H9 (cell line): ENCODE results near the gene TFIP11. TPM values are rescaled to one million over a fixed set of nuclear protein-coding genes. Genes with fewer than 3 reads are reported as not detected.

Source experiments
- DNase-seq: peaks from one replicate; pipeline ENCODE4 v3.0.0-alpha.2; 2017
- H2AFZ ChIP-seq: one replicate; pipeline ENCODE4 v1.6.1; 2013; ENCODE audit warnings: mild to moderate bottlenecking, low read length, control low read depth, moderate library complexity
- H2AK5ac ChIP-seq: 2 replicates; pipeline ENCODE4 v1.6.1; 2013; ENCODE audit warnings: low read length, control low read depth, mixed read lengths; ENCODE audit not compliant: insufficient read length
- H2BK120ac ChIP-seq: one replicate; pipeline ENCODE4 v1.6.1; 2013; ENCODE audit warnings: low read depth, mild to moderate bottlenecking, low read length, control low read depth, inconsistent platforms; ENCODE audit not compliant: poor library complexity, severe bottlenecking
- H2BK12ac ChIP-seq: 2 replicates; pipeline ENCODE4 v1.6.1; 2013; ENCODE audit warnings: low read length, control low read depth, mixed read lengths, low read depth; ENCODE audit not compliant: insufficient read length
- H2BK15ac ChIP-seq: 2 replicates; pipeline ENCODE4 v1.6.1; 2013; ENCODE audit warnings: low read depth, low read length, control low read depth
- H2BK20ac ChIP-seq: one replicate; pipeline ENCODE4 v1.6.1; 2013; ENCODE audit warnings: low read depth, mild to moderate bottlenecking, low read length, control low read depth, inconsistent platforms; ENCODE audit not compliant: poor library complexity, severe bottlenecking
- H2BK5ac ChIP-seq: 2 replicates; pipeline ENCODE4 v1.6.1; 2013; ENCODE audit warnings: low read length, control low read depth, mixed read lengths; ENCODE audit not compliant: insufficient read length
- H3K14ac ChIP-seq: 2 replicates; pipeline ENCODE4 v1.6.1; 2013; ENCODE audit warnings: low read length, control low read depth; ENCODE audit not compliant: insufficient read depth
- H3K18ac ChIP-seq: 2 replicates; pipeline ENCODE4 v1.6.1; 2013; ENCODE audit warnings: low read depth, mild to moderate bottlenecking, mixed read lengths, low read length, control low read depth; ENCODE audit not compliant: insufficient read length
- H3K23ac ChIP-seq: 2 replicates; pipeline ENCODE4 v1.6.1; 2013; ENCODE audit warnings: low read length, control low read depth, mixed read lengths, low read depth; ENCODE audit not compliant: insufficient read length
- H3K23me2 ChIP-seq: 2 replicates; pipeline ENCODE4 v1.6.1; 2013; ENCODE audit warnings: low read depth, mild to moderate bottlenecking, mixed read lengths, low read length, control low read depth; ENCODE audit not compliant: insufficient read length, poor library complexity, severe bottlenecking
- H3K27ac ChIP-seq: 2 replicates; pipeline ENCODE4 v1.5.1; 2013; ENCODE audit warnings: low read length, control low read depth, mixed read lengths, low read depth; ENCODE audit not compliant: insufficient read length
- H3K27me3 ChIP-seq: 2 replicates; pipeline ENCODE4 v1.6.1; 2013; ENCODE audit warnings: low read length, control low read depth, inconsistent platforms; ENCODE audit not compliant: insufficient read depth
- H3K4ac ChIP-seq: 2 replicates; pipeline ENCODE4 v1.6.1; 2013; ENCODE audit warnings: low read depth, mild to moderate bottlenecking, control low read depth, inconsistent platforms, low read length, moderate library complexity
- H3K4me1 ChIP-seq: 2 replicates; pipeline ENCODE4 v1.6.1; 2013; ENCODE audit warnings: low read length, control low read depth, inconsistent platforms; ENCODE audit not compliant: insufficient read depth
- H3K4me2 ChIP-seq: 2 replicates; pipeline ENCODE4 v1.6.1; 2013; ENCODE audit warnings: low read length, control low read depth, mixed read lengths; ENCODE audit not compliant: insufficient read length, insufficient read depth
- H3K56ac ChIP-seq: 2 replicates; pipeline ENCODE4 v1.6.1; 2013; ENCODE audit warnings: low read depth, mild to moderate bottlenecking, mixed read lengths, low read length, control low read depth; ENCODE audit not compliant: insufficient read length
- H3K79me1 ChIP-seq: 2 replicates; pipeline ENCODE4 v1.6.1; 2013; ENCODE audit warnings: low read depth, mild to moderate bottlenecking, moderate library complexity, low read length, control low read depth, inconsistent platforms; ENCODE audit not compliant: insufficient read depth, poor library complexity, severe bottlenecking
- H3K79me2 ChIP-seq: 2 replicates; pipeline ENCODE4 v1.6.1; 2013; ENCODE audit warnings: low read length, control low read depth, inconsistent platforms; ENCODE audit not compliant: insufficient read depth
- H3K9ac ChIP-seq: 2 replicates; pipeline ENCODE4 v1.6.1; 2013; ENCODE audit warnings: low read length, control low read depth, mixed read lengths; ENCODE audit not compliant: insufficient read length; ENCODE audit errors: extremely low read depth
- H3K9me3 ChIP-seq: one replicate; pipeline ENCODE4 v1.6.1; 2013; ENCODE audit warnings: low read depth, low read length, inconsistent platforms; ENCODE audit not compliant: control insufficient read depth
- H3T11ph ChIP-seq: one replicate; pipeline ENCODE4 v1.6.1; 2013; ENCODE audit warnings: mild to moderate bottlenecking, low read length, control low read depth, inconsistent platforms
- H4K20me1 ChIP-seq: one replicate; pipeline ENCODE4 v1.6.1; 2013; ENCODE audit not compliant: control insufficient read depth, insufficient read length, insufficient read depth
- H4K5ac ChIP-seq: 2 replicates; pipeline ENCODE4 v1.6.1; 2013; ENCODE audit warnings: low read depth, mild to moderate bottlenecking, mixed read lengths, low read length, control low read depth; ENCODE audit not compliant: insufficient read length
- H4K8ac ChIP-seq: replicated peaks from 2 replicates; pipeline ENCODE4 v1.6.1; 2013; ENCODE audit warnings: low read length, control low read depth, mixed read lengths, low read depth; ENCODE audit not compliant: insufficient read length
- H4K91ac ChIP-seq: 2 replicates; pipeline ENCODE4 v1.6.1; 2013; ENCODE audit warnings: low read depth, mild to moderate bottlenecking, moderate library complexity, mixed read lengths, low read length, control low read depth; ENCODE audit not compliant: insufficient read length
- H3K27ac Mint-ChIP-seq, 3 experiments: 2 replicates in 2 of 3; 3 replicates in 1 of 3; pipeline ENCODE4 v1.8.0; 2020 to 2021; ENCODE audit warnings: mixed read lengths in 3 of 3, mild to moderate bottlenecking in 1 of 3, moderate library complexity in 1 of 3
- H3K27me3 Mint-ChIP-seq: 2 replicates; pipeline ENCODE4 v1.8.0; 2021; ENCODE audit warnings: low read depth, mild to moderate bottlenecking, moderate library complexity, mixed read lengths
- H3K36me3 Mint-ChIP-seq, 3 experiments: 2 replicates in 2 of 3; 3 replicates in 1 of 3; pipeline ENCODE4 v1.8.0; 2020 to 2021; ENCODE audit warnings: low read depth in 3 of 3, mixed read lengths in 3 of 3; ENCODE audit not compliant: insufficient read depth in 1 of 3
- H3K4me1 Mint-ChIP-seq, 2 experiments: 2 replicates each; pipeline ENCODE4 v1.8.0; 2020; ENCODE audit warnings: mixed read lengths in 2 of 2
- H3K4me3 Mint-ChIP-seq, 2 experiments: 2 replicates in 1 of 2; 3 replicates in 1 of 2; pipeline ENCODE4 v1.8.0; 2020 to 2021; ENCODE audit warnings: mild to moderate bottlenecking in 2 of 2, mixed read lengths in 2 of 2, moderate library complexity in 1 of 2
- H3K9me3 Mint-ChIP-seq, 2 experiments: 2 replicates in 1 of 2; 3 replicates in 1 of 2; pipeline ENCODE4 v1.8.0; 2020; ENCODE audit warnings: mild to moderate bottlenecking in 2 of 2, mixed read lengths in 2 of 2, moderate library complexity in 1 of 2
- WGBS: extraction: QIAGEN DNeasy Blood & Tissue Kit; methylation state at CpG from one replicate; pipeline ENCODE4 v1.1.7; 2013; ENCODE audit warnings: missing lambda C conversion rate, low lambda C conversion rate, mixed read lengths; ENCODE audit not compliant: insufficient read length; ENCODE audit errors: extremely low coverage; 5-methylcytosine and 5-hydroxymethylcytosine counted together
- total RNA-seq: library from RNA; stranded (reverse); gene quantifications from 2 replicates; pipeline ENCODE4 v1.2.1, GENCODE V29; 2021
- TF ChIP-seq, protein P1 (sequence below): fragments of 200-600 bp; sonication (generic); conservative IDR thresholded peaks from 3 replicates; pipeline ENCODE4 v1.8.0; 2021; ENCODE audit warnings: antibody characterized with exemption, mild to moderate bottlenecking

Gene TFIP11
- total RNA-seq, 1 experiment from 2014 or later = 36.4 TPM

DNA sequence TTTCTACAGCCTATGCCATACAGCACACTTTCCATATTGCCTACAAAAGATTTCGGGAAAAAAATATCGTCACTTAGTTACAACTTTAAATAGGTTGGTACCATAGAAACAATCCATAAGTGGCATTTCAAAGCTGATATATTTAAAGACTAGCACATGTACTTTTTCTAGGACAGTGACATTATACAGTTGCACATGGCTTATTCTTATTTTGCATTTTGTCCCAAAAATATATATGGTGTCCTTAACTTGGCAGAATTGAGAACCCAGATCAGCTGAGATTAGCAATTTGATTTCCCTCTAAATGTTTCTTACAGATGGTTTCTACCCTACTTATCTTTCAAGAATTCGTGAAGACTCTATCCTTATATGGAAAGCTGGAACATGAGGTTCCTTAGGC is 3.7 kb upstream of the TFIP11 start:
- Histone ChIP-seq H2BK120ac (no peak overlapping the region), H3K23ac (no peak overlapping the region), H3K27me3 (no peaks in the 10 kb centered on the region), H2BK5ac (no peak overlapping the region), H2AFZ (no peak overlapping the region), H2BK20ac (no peak overlapping the region), H3K9ac (no peak overlapping the region), H3K56ac (no peak overlapping the region), H3K4ac (no peak overlapping the region), H2AK5ac (no peak overlapping the region), H3K14ac (no peak overlapping the region), H3K27ac (no peak overlapping the region), H2BK12ac (no peak overlapping the region), H2BK15ac (no peak overlapping the region), H4K20me1 (no peaks in the 10 kb centered on the region), H3K9me3 (no peaks in the 10 kb centered on the region), H3K23me2 (peaks cover 10% of the 10 kb centered on the region), H3K4me2 (no peak overlapping the region), H3K79me1 (no peaks in the 10 kb centered on the region), H4K91ac (no peak overlapping the region), H3K4me1 (peaks cover 3% of the 10 kb centered on the region), H3K18ac (no peak overlapping the region), H3T11ph (no peak overlapping the region), H4K8ac (no peak overlapping the region), H3K79me2 (peaks cover 3% of the 10 kb centered on the region; the same call in 1 of the 2 replicates), H4K5ac (no peak overlapping the region)
- no peak for DNase-seq
- WGBS = no CpG with 5 or more reads among the region's 3 CpGs
- Mint-ChIP-seq H3K27me3 (no peaks in the 10 kb centered on the region), H3K9me3 (no peaks in the 10 kb centered on the region), H3K4me1 (peaks cover 19 to 23% of the 10 kb centered on the region in 2 experiments), H3K36me3 (peaks cover 0 to 3% (median 0%) of the 10 kb centered on the region in 3 experiments; a peak in 1 of 7 replicates), H3K4me3 (no peak overlapping the region), H3K27ac (no peak overlapping the region)
- TF ChIP-seq, protein P1, sequence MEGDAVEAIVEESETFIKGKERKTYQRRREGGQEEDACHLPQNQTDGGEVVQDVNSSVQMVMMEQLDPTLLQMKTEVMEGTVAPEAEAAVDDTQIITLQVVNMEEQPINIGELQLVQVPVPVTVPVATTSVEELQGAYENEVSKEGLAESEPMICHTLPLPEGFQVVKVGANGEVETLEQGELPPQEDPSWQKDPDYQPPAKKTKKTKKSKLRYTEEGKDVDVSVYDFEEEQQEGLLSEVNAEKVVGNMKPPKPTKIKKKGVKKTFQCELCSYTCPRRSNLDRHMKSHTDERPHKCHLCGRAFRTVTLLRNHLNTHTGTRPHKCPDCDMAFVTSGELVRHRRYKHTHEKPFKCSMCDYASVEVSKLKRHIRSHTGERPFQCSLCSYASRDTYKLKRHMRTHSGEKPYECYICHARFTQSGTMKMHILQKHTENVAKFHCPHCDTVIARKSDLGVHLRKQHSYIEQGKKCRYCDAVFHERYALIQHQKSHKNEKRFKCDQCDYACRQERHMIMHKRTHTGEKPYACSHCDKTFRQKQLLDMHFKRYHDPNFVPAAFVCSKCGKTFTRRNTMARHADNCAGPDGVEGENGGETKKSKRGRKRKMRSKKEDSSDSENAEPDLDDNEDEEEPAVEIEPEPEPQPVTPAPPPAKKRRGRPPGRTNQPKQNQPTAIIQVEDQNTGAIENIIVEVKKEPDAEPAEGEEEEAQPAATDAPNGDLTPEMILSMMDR = no peak
